ENCODE data around the gene GNPTG. TPM values are rescaled to one million over a fixed set of nuclear protein-coding genes. Genes with fewer than 3 reads are reported as not detected.

Gene GNPTG
- total RNA-seq, 1 experiment from 2014 or later, result 52.2 TPM

DNA sequence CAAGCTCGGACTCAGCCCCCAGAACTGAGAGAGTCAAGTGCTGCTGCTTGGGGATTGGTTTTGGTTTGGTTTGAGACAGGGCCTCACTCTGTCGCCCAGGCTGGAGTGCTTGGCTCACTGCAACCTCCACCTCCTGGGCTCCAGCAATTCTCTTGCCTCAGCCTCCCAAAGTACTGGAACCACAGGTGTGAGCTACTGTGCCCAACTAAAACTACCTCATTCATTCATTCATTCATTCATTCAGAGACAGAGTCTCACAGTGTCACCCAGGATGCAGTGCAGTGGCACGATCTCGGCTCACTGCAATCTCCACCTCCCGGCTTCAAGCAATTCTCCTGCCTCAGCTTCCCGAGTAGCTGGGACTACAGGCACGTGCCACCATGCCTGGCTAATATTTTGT, 38.0 kb downstream of the GNPTG start:
- DNase-seq, result no peak

DNA sequence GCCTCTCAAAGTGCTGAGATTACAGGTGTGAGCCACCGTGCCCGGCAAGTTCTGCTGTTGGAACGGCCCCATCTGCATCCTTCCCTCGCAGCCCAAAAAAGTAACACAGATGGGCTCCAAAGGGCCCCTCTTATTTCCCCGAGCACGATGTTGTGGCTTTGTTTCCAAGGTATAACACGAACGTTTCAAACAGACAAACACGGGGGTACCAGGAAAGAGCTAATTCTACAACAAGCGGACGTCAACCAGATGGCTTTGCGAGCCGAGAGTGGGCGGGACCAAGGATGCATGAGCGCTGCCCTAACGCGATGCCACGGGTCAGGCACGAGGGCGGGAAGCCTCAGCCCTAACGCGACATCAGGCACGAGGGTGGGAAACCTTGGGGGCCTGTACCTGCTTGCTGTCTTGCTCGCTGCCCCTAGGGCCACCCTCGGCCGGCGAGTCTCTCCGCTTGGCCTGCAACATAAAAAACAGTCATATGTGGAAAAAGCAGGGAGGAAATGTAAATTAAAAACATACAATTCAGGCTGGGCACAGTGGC, 38.6 kb downstream of the GNPTG start:
- DNase-seq, result no peak
- Histone ChIP-seq H3K9me3 (no peaks in the 10 kb centered on the region), H3K36me3 (no peaks in the 10 kb centered on the region), H3K27me3 (no peaks in the 10 kb centered on the region), H3K4me3 (no peak overlapping the region)

More for the DNA sequence above, 38.0 kb downstream of the GNPTG start:
- Histone ChIP-seq H3K9me3 (no peaks in the 10 kb centered on the region), H3K4me3 (no peak overlapping the region), H3K27me3 (no peaks in the 10 kb centered on the region), H3K36me3 (no peaks in the 10 kb centered on the region)

DNA sequence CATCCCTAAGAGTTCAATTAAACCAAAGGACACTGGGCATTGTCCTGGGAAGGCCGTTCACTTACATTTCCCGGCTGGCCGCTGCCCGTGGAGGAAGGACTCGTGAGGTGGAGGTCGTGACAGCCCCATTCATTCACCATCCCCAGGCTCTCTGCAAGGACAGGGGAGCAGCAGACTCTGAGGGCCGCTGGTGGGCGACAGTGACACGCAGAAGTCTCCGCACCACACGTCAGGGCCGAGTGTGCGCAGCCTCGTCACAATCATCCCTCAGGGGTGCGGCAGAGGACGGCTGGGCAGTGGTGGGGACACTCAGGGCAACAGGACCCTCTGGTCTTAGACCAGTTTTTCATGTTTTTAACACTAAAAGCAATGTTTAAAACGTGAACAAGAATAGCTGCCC, 41.1 kb downstream of the GNPTG start:
- H3K4me3 ChIP-seq, result no peak overlapping the region

DNA sequence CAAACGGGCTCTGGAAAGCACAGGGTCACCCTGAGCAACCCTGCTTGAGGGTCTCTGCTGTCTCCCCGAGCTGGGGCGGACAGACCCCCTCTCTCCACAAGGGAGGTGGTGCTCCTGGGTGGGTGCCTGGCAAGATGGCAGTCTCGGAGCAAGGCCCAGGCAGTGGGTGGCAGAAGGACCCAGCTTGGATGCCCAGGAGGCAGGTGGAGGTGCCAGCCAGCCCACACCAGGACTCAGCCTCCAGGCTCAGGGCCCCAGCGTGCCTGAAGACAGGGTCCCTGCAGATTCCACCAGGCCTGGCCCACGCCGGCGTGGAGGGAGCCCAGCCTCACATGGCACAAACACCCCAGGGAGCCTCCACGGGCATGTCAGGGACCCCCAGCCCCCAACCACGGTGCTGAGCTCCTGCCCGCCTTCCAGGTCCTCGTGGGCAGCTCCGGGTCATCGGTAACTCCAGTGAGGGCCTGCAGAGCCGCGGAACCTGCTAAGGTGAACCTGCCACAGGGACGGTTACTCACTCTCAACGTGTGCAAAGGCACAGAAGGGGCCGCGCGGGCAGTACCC, 42.0 kb downstream of the GNPTG start:
- no peaks in the 10 kb centered on the region for H3K27me3 ChIP-seq
- H3K9me3 ChIP-seq, result no peaks in the 10 kb centered on the region
- no peak for DNase-seq
- no peaks in the 10 kb centered on the region for H3K36me3 ChIP-seq
- H3K4me3 ChIP-seq, result no peak overlapping the region

More for the DNA sequence above, 41.1 kb downstream of the GNPTG start:
- DNase-seq, result no peak
- Histone ChIP-seq H3K27me3 (no peaks in the 10 kb centered on the region), H3K9me3 (no peaks in the 10 kb centered on the region), H3K36me3 (no peaks in the 10 kb centered on the region)

DNA sequence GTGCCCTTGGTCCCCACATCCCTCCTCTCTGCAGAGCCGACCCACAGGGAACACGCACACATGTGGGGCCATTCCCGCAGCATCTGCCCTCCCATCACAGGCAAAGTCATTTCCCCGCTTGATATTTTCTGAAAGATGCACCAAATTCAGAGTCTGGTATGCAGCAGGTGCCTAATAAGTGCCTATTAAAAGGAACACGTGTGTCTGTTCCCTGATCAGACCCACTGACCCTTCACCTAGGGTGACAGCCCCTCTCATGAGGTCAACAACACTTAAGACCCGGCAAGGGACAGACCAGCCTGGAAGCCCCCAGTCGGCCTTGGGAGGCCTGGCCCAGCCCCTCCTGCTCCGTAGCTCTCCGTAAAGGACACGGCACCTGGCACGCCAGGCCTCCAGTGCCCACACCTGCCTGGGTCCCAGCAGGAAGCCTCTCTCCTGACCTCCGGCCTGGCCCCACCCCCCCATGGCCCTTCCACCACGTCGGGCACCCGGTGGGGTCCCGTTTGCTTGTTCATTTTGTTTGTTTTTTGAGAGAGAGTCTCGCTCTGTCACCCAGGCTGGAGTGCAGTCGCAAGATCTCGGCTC, 42.7 kb downstream of the GNPTG start:
- DNase-seq, result no peak
- Histone ChIP-seq H3K27me3 (no peaks in the 10 kb centered on the region), H3K36me3 (no peaks in the 10 kb centered on the region), H3K4me3 (no peak overlapping the region), H3K9me3 (no peaks in the 10 kb centered on the region)

DNA sequence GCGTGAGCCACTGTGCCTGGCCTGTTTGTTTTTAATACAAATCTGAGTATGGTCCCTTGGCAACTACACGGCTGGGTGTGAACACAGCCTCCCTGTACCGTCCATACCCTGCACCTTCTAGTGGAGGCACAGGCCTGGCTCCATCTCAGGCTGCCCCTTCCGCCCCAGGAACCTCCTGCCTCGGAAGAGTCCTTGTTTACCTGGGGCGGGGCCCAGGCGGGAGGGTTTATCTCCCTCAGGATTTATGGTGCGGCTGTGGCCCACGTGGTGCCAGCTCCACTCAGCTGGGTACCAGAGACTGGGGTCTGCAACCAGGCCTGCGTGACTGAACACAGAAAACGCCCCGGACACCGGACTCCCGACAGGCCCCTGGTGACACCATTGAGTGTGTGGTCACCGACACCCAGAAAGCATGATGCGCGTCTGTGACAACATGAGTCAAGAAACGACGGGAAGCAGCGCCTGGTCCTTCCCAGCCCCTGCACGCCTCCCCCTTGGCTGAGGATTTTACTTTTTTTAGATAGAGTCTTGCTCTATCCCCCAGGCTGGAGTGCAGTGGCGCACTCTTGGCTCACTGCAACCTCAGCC, 43.8 kb downstream of the GNPTG start:
- Histone ChIP-seq H3K36me3 (no peaks in the 10 kb centered on the region), H3K27me3 (no peaks in the 10 kb centered on the region), H3K9me3 (no peaks in the 10 kb centered on the region), H3K4me3 (no peak overlapping the region)
- no peak for DNase-seq

DNA sequence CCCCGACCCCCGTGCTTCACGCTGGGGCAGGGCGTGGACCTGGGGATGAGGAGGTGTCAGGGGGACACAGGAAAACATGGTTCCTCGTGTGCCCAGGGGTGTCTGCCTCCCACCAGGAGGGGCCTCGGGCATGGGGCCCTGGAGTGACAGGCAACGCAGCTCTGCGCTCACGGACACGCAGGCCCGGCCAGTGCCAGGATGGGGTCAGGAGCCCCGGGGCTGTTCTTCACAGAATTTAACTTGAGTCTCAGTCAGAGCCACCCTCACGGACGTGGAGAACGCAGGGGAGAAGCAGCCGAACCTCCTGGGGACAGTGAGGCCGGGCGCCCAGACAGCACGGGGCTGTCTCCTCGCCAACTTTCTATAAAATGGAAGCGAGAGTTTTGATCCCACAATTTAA, 46.0 kb downstream of the GNPTG start:
- Histone ChIP-seq H3K4me3 (no peak overlapping the region), H3K27me3 (no peaks in the 10 kb centered on the region), H3K9me3 (no peaks in the 10 kb centered on the region), H3K36me3 (no peaks in the 10 kb centered on the region)
- DNase-seq, result no peak

DNA sequence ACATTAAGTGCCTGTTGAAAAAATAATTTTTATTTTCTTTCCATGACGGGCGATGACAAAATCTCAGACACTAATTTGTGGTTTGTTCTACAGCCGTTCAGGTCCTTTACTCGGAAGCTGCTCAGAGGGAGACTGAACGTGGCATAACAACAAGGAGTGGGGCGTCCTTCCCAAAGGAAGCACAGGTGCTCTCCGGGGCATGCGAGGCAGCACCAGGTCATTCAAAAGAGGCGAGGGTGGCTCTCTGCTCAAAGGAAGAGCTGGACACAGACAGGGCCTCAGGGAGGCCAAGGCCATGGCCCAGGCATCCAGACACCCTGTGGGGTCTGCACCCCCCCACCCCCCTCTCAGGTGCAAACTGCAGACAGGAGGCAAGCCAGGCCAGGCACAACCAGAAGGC, 46.6 kb downstream of the GNPTG start:
- Histone ChIP-seq H3K36me3 (no peaks in the 10 kb centered on the region), H3K4me3 (no peak overlapping the region), H3K9me3 (no peaks in the 10 kb centered on the region), H3K27me3 (no peaks in the 10 kb centered on the region)
- DNase-seq, result no peak

DNA sequence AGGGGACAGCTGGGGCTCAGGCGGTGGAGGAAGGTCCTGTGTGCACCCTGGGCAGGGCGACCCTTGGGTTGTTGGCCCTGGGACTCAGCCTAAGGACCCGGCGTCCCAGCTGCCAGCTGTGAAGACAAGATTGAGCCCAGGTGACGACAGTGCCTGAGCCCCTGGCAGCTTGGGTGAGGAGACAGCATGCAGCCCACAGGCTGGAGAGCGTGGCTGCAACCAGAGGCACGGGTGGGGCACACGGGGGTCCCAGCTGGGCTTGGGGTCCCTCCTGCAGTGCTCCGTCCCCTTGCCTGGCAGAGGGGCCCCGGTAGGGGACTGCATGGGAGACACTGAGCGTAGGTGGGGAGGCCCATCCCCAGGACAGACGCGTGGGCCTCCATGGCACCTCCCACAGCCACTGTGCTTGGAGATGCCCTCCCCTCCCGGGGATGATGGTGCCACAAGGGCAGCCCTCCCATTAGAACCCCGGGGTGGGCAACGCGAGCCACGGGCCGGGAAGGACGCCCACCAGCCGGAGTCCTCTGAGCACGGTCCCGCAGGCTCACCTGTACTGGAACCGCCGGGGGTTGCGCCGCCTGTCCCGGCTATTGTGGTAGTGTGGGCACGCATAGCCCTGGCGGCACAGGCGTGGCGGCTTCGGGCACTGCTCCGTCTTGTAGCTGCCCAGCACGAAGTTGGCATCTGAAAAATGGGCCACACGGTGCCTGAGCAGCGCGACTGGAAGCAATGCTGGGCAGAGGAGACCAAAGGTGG, 47.3 kb downstream of the GNPTG start:
- no peak for DNase-seq
- H3K9me3 ChIP-seq, result no peaks in the 10 kb centered on the region
- H3K4me3 ChIP-seq, result no peak overlapping the region
- H3K36me3 ChIP-seq, result no peaks in the 10 kb centered on the region
- no peaks in the 10 kb centered on the region for H3K27me3 ChIP-seq

DNA sequence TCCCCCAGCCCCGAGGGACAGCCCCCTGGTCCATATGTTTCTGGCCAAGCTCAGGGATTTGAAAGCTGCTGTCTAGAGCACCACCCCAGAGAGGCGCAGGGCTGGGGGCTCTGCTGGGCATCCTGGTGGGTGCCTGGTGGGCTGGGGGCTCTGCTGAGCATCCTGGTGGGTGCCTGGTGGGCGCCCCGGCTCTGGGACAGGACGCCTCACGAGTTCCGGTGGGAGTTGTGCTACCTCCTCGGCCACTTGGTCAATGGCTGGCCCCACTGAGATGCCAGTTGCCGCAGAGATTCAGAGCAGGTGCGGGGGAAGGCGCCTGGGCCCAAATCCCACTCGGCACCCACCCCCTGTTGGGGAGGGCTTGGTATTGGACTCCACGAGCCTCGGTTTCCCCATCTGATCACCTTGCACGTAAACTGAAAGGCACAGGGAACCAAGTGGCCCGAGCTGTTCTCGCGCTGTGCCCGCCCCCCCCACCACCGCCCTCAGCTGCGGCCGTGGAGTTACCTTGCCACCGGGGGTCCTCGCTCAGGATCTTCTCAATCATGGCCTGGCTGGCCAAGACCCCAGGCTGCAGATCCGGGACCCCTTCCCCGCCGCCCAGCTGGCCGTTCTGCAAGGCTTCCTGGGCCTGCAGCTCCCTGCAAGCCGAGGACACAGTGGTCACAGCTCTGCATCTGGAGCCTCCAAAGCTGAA, 49.5 kb downstream of the GNPTG start:
- H3K9me3 ChIP-seq, result no peaks in the 10 kb centered on the region
- H3K4me3 ChIP-seq, result no peak overlapping the region
- DNase-seq, result no peak
- no peaks in the 10 kb centered on the region for H3K27me3 ChIP-seq
- H3K36me3 ChIP-seq, result no peaks in the 10 kb centered on the region

DNA sequence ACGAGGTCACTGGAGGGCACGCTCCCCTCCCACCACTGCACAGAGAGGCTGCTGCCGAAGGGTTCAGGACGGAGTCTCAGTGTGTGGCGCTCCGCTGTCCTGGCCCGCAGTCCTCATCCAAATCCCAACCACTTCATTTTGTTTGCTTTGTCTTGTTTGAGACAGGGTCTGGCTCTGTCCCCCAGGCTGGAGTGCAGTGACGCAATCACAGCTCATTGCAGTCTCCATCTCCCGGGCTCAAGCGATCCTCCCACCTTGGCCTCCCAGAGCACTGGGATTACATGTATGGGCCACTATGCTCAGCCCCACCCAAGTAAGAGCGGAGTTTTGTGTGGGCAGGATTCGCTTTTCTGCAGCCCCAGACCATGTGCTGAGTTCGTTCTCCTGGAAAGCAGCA, 50.0 kb downstream of the GNPTG start:
- no peaks in the 10 kb centered on the region for H3K36me3 ChIP-seq
- no peaks in the 10 kb centered on the region for H3K9me3 ChIP-seq
- no peak for DNase-seq
- no peak overlapping the region for H3K4me3 ChIP-seq
- no peaks in the 10 kb centered on the region for H3K27me3 ChIP-seq

DNA sequence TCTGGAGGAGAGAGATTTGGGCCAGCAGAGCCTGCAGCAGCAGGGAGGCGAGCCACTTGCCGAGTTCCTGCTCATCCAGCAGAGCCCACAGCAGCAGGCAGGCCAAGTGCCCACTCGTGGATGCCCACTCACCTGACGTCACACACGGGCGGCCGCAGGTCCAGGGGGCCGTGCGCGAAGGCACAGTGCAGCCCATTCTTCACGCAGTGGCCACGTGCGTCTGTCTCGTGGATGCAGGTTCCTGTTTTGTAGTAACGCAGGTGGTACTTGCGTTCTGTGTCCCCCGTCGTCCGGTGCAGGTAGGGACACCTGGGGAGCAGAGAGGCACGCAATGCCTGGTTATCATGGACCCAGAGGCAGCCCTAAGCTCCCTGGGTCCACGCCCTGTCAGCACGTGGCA, 51.3 kb downstream of the GNPTG start:
- no peaks in the 10 kb centered on the region for H3K27me3 ChIP-seq
- DNase-seq, result no peak
- no peak overlapping the region for H3K4me3 ChIP-seq
- H3K36me3 ChIP-seq, result no peaks in the 10 kb centered on the region
- H3K9me3 ChIP-seq, result no peaks in the 10 kb centered on the region

DNA sequence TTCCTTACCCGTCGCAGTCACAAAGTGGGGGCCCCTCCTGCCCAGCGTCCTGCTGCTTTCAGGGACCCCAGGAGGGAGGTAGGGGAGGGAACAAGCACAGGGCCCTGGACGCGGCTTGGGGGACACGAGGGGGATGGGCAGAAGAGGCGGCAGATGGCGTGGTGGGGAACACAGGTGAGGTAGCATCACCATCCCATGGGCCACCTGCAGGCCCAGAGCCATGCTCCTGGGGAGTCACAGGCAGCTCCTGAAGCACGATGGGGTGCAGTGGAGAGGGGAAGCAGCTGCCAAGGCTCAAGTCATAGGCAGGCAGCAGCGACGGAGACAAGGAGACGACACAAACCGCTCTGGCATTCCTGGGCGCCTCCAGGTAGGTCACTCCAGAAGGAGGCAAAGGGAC, 52.0 kb downstream of the GNPTG start:
- H3K36me3 ChIP-seq, result no peaks in the 10 kb centered on the region
- no peak overlapping the region for H3K4me3 ChIP-seq
- no peak for DNase-seq
- no peaks in the 10 kb centered on the region for H3K9me3 ChIP-seq
- no peaks in the 10 kb centered on the region for H3K27me3 ChIP-seq

DNA sequence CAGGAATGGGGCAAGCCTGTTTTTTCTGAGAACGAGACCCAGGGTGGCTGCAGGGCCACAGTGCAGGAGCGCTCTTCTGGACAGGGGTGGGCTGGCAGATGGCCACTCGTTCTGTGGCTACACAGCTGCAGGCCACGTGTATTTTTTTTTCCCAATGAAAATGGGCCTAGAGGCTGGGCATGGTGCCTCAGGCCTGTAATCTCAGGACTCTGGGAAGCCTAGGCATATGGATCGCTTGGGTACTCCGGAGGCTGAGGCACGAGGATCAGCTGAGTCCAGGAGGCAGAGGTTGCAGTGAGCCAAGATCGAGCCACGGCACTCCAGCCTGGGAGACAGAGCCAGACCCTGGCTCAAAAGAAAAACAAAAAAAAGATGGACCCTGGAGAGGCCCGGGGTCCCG, 56.0 kb downstream of the GNPTG start:
- DNase-seq, result no peak
- Histone ChIP-seq H3K36me3 (no peaks in the 10 kb centered on the region), H3K27me3 (no peaks in the 10 kb centered on the region), H3K4me3 (peak overlapping the region; percentile 53), H3K9me3 (no peaks in the 10 kb centered on the region)

DNA sequence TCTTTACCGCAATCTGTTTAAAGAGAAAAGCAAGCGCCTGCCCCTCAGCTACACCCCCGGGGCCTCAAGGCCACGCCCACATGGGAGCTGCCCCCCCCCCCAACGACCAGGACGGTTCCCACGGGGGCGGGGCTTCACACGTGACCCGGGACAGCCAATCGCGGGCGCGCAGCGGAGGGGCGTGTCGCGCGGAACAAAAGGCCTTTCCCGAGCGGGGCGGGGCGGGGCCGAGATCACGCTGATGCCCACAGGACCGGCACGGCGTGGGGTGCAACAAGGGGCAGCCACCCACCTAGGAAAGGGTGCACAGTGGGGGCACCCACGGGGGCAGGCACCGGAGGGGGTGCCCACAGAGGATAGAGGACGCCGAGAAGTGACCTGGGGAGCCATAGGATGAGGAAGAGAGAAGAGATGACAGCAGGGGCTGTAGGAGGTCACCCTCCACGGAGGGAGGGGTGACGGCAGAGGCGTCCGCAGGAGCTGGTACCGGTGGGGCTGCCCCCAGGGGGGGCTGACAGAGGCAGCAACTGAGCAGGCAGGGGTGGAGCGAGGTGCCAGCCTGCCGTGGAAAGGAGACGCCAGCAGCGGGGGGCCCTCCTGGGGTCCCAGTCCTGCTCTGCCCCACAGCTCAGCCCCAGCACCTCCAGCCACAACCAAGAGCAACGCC, 56.6 kb downstream of the GNPTG start:
- peak overlapping the region; percentile 53 for H3K4me3 ChIP-seq
- H3K36me3 ChIP-seq, result no peaks in the 10 kb centered on the region
- H3K27me3 ChIP-seq, result no peaks in the 10 kb centered on the region
- peak; percentile 89 for DNase-seq
- no peaks in the 10 kb centered on the region for H3K9me3 ChIP-seq

DNA sequence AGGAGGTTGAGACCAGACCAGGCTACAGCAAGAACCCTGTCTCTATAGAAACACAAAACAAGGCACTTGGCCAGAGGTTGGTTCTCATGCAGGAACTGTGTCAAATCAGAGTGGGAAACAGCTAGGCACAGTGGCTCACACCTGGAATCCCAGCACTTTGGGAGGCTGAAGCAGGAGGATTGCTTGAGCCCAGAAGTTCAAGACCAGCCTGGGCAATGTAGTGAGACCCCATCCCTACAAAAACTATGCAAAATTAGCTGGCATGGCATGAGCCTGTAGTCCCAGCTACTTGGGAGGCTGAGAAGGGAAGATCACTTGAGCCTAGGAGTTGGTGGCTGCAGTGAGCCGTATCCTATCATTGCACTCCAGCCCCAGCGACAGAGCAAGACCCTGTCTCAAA, 61.1 kb downstream of the GNPTG start:
- no peak for DNase-seq
- Histone ChIP-seq H3K36me3 (peaks cover 12% of the 10 kb centered on the region), H3K4me3 (no peak overlapping the region), H3K27me3 (no peaks in the 10 kb centered on the region), H3K9me3 (no peaks in the 10 kb centered on the region)
